COLO829 (cell line): ENCODE data around the gene GALNT8.

Experiments used
- DNase-seq: peaks from one replicate; pipeline ENCODE4 v3.0.0; 2012; ENCODE audit warnings: low spot score

Gene GALNT8

GRCh38 chr12:4796694-4797482 is 76.7 kb downstream of the GALNT8 start:
- no peak for DNase-seq

DNA sequence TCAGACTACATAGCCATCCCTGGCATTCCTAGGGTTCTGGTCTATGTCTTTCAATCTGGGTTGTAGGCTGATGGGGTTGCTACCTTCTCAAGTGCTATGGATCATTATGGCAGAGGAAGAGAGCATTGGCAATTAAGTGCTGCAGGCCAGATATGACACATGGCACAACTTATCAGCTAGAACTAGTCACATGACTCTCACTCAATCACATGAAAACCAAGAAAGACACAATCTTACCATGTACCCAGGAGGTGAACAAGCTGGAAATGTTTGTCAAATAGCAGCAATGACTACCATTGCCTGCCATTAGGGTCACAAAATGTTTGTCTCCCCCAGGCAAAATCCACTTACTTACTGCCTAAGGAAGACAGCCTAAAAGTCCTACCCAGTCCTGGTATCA is 80.4 kb downstream of the GALNT8 start:
- DNase-seq: no peak

- no peak for DNase-seq
These were observed 82.6 kb downstream of the GALNT8 start for GRCh38 chr12:4802841-4803240.

DNA sequence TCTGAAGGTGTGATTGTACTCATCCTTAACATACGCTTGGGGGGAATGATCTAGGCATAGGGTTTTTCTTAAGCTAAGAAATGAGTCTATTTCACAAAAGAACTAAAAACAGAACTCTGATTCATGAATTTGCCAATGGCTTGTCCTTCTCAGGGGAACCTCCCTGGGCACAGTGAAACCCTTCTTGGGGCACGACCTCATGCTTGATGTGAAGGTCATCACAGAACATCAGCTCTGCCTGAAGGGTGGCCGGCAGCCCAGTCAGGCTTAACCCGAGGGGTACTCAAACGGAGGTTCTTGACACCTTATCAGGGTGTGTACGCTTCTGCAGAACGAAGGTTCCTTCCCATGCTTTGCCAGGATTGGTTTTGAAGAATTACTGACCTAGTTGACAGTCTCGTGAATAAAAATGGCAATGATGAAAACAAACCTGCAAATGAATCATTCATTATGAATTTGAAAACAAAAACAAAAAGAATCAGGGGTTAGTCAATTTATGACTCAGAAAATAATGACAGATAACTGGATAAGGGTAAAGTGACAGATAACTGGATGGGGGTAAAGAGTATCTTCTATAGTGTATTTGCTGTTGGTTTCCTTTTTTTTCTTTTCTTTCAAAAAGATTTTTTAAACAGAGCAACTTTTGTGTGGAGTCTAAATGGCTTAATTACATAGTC is 86.4 kb downstream of the GALNT8 start:
- no peak for DNase-seq

GRCh38 chr12:4807116-4807783 is 87.0 kb downstream of the GALNT8 start:
- no peak for DNase-seq

GRCh38 chr12:4807813-4808212 is 87.6 kb downstream of the GALNT8 start:
- DNase-seq: no peak

DNA sequence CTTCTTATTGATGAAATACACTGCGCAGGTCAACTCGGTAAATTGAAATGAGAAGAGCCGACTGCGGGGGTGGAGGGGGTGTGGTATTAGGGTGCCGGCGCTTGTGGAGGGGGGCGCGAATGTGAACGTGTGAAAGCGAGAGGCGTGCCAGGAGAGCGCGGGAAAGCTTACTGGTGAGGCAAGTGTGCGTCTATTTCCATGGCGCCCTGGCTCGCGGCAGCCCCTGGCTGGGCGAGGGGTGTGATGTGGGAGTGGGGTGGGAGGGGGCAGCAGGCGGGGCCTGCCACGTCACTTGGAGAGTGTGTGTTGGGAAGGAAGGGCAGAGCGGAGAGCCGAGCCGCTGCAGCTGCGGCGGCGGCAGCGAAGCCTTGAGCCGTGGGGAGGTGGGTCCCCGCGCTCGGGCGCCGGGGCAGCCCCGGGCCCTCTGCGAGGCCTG is 88.8 kb downstream of the GALNT8 start:
- DNase-seq: no peak

DNA sequence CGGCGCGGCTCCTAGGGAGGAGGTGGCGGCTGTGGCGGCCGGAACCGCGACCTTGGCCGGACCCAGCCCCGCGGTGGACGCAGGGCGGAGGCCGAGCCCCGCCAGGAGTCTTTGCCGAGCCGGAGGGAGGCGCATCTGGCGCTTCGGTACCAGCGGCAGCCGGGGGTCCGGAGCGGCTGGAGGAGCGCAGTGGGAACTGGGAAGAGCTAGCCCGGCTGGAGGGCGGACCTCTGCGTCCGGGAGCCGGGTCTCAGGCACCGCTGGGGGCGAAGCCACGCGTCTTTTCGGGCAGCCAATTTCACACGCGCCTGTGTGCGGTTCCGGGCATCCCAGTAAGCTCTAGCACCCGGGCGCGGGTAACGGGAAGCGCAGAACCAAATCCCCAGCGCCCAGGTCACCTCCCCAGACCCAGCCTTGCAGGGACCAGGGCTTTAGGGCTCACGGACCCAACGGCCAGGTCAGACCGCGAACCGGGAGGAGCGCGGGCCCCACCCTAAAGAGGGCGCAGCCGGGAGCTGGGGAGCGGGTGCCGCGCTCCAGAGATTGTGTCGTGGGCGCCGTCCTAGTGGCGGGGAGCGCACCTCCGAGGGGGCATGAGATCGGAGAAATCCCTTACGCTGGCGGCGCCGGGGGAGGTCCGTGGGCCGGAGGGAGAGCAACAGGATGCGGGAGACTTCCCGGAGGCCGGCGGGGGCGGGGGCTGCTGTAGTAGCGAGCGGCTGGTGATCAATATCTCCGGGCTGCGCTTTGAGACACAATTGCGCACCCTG is 89.4 kb downstream of the GALNT8 start:
- DNase-seq: no peak

GRCh38 chr12:4810219-4810671 is 90.0 kb downstream of the GALNT8 start:
- no peak for DNase-seq

DNA sequence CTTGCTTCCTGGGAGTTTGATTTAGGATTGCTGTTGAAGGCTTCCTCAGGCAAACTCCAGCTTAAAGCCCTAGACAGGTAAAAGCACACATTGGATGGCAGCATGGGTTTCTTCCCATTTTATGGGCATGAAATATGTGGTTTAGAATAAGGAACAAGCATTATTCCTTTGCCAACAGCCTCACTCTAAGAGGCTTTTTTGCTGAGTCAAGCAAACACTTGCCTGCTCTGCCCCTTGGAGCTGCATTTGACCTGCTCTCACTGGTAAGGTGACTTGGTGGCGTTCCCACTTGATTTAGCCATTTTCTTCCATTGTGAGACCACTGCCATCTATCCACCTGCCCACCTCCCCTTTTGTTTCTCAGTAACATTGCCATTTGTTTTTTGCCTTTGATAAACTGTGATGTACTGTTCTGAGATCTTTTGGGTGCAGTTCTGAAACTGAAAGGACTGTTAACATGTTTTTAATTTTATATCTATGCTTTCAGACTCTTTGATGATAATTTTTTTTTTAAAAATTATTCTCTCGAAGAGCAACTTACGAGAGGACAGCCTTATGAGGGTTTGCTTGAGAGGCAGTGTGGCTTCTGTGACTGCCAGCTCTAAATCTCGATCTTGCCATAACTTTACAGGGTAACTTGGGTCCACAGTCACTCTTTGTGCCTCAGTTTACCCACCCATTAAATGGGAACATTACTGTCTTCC is 92.6 kb downstream of the GALNT8 start:
- DNase-seq: no peak

GRCh38 chr12:4813741-4814140 is 93.5 kb downstream of the GALNT8 start:
- DNase-seq: no peak

DNA sequence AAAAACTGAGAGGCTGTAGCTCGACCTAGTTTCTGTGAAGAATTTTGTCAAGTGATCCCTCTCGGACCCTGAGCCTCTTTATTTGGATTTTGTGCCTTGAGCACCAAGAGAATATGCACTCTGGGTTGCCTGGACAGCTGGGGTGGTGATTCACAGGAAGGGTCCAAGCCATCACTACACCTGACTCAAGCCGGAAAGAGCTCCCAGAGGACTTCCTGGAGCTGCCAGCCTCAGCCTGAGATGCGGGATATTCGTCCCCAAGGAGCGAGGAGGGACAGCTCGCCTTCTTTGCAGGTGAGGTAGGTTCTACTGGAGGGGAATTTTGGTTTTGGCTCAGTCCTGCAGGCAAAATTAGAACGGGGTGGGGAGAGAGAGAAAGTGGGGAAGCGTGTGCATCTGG is 94.3 kb downstream of the GALNT8 start:
- no peak for DNase-seq

DNA sequence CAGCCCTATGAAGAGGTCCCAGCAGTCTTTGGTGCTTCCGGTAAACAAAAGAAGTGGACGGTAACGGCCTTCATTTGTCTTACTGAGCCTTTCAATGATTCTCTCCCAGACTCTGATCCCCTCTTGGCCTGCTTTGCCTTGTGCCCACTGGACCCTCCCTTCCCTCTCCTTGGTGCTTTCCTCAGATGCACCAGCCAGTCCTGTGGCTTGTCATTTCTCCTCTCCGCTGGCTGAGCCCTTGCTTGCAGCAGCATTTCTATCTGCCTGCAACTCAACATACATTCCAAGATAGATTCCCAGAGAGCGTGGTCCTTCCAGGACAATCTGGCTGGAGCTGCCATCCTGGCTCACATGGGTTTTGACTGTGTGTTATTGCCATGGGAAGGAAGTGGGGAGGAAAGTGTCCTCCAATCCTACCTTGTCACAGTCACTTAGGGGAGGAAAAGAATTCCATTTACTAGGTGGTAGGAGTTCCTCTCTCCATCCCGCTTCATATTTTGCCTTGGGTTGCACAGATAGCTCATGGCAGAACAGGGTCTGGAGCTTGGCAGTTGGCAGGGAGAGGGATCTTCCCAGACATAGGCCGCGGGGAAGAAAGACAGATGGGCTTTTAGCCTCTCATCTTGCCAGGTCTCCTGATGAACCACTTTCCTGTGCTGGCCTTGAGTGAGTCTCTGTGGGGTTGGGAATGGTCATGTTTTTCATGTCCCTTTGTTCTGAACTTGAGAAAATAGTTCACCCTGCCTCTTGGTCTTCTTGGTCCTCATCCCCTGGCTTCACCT is 96.7 kb downstream of the GALNT8 start:
- no peak for DNase-seq

DNA sequence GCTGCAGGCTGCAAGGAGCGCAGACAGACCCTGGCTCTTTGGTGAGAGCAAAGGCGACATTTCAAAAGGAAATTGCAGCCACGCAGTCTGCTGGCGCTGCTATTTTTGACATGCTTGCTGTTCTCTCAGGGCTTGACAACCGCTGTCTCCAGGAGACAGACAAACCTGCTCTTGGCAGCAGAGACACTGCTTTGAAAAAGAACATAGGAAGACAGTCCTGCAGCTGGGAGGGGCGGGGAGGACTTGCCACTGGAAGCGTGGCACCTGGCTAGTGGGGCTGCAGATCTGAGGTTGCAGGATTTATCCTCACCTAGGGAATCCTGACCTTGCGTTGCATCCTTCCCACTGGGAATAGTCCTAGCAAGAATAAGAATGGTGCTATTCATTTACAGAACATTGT is 97.7 kb downstream of the GALNT8 start:
- no peak for DNase-seq

DNA sequence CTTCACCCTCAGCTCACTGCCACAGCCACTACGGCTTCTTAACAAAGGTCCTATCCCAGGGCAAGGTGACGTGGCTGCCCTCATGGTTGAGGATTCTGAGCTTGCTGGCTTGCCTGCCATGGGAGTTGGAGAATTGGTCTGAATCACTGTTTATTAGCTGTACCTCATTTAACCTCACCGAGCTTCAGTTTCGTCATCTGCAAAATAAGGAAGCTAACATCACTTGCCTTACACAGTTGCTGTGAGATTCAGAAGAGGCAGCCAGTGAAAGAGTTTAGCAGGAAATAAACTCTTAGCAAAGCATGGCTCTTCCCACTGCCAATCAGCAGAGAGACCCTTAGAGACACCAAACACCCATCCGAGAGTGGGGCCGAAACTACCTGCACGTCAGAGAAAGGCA is 99.5 kb downstream of the GALNT8 start:
- DNase-seq: no peak

DNA sequence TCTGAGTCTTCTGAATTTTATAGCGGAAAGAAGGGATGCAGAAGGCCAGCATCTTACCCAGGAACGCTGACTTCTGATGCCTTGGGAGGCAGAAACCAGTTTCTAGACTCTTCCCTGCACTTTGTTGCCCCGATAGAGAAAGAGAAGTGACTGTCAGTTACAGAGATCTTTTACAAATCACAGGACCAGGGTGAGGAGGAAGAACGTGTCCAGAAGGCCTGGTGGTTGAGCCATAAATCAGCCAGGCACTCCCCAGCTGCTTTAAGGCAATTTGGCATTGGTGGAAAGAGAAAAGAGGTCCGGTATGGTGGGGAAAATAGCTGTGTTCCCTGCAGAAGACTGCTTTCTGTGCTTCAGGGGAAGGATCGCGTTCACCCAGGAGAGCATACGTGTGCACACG is 100.8 kb downstream of the GALNT8 start:
- no peak for DNase-seq
